IPS-18c (cell line): ENCODE data around the gene DPAGT1.

ENCODE experiments used
- H3K4me3 ChIP-seq: 2 replicates; pipeline ENCODE4 v1.7.0; 2013; ENCODE audit warnings: low read depth, mild to moderate bottlenecking, low read length, moderate library complexity; ENCODE audit not compliant: insufficient read depth
- H3K9me3 ChIP-seq: one replicate; pipeline ENCODE4 v1.6.1; 2013; ENCODE audit warnings: mild to moderate bottlenecking, low read length, moderate library complexity; ENCODE audit not compliant: control insufficient read depth, insufficient read depth

DPAGT1 gene

DNA sequence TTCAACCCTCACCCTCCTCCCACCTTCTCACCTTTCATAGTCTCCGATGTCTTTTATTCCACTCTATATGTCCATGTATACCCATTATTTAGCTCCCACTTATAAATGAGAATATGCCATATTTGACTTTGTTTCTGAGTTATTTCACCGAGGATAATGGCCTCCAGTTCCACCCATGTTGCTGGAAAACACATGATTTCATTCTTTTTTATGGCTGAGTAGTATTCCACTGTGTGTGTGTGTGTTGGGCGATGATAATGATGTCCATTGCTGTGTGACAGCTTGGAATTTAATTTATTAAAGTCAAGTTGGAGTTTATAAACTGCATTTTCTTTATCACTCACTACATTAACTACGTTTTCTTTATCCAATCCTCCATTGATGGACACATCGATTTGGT lies 16.6 kb upstream of the DPAGT1 start:
- no peaks in the 10 kb centered on the region for H3K9me3 ChIP-seq
- no peak overlapping the region for H3K4me3 ChIP-seq

DNA sequence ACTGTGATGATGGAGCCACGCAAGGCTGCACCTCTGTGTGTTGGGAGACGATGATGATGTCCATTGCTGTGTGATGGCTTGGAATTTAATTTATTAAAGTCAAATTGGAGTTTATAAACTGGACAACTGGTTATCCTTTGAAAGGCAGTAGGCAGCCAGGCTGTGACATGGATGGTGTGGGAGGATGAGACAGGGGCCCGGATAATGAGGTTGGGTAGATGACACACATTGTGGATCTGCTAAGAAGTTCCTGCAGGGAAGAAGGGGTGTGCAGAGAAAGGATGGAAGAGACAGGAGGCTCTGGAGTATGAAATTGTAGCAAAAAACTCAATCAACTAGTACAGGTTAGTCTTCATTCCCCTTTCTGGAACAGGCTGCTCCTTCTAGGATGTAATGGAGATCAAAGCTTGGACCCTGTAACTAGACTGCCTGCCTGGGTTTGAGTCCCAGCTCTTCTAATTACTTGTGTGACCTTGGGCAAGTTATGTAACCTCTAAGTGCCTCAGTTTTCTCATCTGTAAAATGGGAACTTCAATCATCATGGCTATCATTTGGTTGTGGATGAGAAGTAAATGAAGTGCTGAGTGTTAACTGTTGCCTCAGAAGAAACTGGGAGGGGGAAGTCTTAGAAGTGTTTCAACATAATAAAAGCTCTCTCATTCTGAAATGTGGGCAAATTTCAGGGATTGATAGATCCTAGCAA lies 15.5 kb upstream of the DPAGT1 start:
- Histone ChIP-seq H3K9me3 (no peaks in the 10 kb centered on the region), H3K4me3 (no peak overlapping the region)

GRCh38 chr11:119116601-119117000 lies 14.9 kb upstream of the DPAGT1 start:
- no peaks in the 10 kb centered on the region for H3K9me3 ChIP-seq
- H3K4me3 ChIP-seq, result no peak overlapping the region

GRCh38 chr11:119116235-119116594 lies 14.6 kb upstream of the DPAGT1 start:
- Histone ChIP-seq H3K4me3 (no peak overlapping the region), H3K9me3 (no peaks in the 10 kb centered on the region)

- Histone ChIP-seq H3K4me3 (no peak overlapping the region), H3K9me3 (no peaks in the 10 kb centered on the region)
Observed at GRCh38 chr11:119115484-119116234, 14.0 kb upstream of the DPAGT1 start.

DNA sequence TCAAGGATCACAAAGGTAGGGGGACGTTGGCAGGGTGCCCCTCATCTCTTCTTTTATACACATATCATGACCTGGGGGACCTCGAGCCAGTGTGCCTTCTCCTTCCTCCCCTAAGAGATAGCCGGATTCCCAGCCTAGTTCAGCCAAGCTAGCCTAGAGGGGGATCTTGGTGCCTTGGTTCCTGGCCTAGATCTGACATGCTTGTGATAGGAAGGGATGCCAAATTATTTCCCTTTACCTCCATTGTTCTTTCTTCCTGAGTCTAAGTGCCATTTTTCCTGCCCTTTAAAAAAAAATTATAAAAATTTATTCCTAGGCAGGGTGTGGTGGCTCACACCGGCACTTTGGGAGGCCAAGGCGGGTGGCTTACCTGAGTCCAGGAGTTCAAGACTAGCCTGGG lies 12.7 kb upstream of the DPAGT1 start:
- Histone ChIP-seq H3K9me3 (no peaks in the 10 kb centered on the region), H3K4me3 (no peak overlapping the region)

DNA sequence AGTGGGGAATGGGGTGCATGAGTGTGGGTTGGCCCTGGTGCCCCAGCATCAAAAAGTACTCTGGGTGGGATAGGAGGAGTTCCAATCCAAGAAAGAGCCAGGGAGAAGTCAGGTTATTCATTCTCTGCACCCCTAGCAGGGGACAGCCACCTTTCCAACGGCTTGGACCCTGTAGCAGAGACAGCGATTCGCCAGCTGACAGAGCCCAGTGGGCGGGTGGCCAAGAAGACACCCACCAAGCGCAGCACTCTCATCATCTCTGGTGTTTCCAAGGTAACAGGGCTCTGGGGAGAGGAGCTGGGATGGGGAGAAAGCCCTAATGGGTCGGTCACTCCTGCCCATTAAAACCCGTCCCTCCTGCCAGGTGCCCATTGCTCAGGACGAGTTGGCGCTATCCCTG lies 12.1 kb upstream of the DPAGT1 start:
- no peak overlapping the region for H3K4me3 ChIP-seq
- no peaks in the 10 kb centered on the region for H3K9me3 ChIP-seq

GRCh38 chr11:119112314-119113020 lies 10.8 kb upstream of the DPAGT1 start:
- H3K9me3 ChIP-seq, result no peaks in the 10 kb centered on the region

DNA sequence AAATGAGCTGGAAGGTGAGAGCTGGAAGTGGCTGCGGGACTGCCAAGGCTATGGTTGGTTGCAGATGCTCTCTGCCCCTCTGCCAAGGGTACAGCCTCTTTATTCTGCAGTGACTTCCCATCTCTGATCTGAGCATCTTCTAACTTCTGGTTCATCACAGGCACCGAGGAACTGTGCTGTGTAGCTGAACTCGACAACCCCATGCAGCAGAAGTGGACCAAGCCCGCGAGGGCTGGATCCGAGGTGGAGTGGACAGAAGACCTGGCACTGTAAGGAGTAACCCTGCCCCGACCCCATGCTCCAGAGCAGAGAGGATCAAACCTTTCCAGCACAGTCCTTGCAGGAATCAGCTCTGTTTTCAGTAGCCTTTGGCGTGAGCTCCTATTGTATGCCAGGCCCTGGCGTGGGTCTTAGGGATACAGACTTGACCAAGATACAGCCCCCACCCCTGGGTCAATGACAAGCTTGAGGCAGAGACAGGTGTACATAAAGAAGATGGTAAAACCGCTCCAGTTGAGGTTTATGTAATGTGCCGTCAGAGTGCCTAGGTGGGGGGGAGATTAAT lies 9.8 kb upstream of the DPAGT1 start:
- no peak overlapping the region for H3K4me3 ChIP-seq
- no peaks in the 10 kb centered on the region for H3K9me3 ChIP-seq

More at GRCh38 chr11:119112314-119113020, 10.8 kb upstream of the DPAGT1 start:
- no peak overlapping the region for H3K4me3 ChIP-seq

DNA sequence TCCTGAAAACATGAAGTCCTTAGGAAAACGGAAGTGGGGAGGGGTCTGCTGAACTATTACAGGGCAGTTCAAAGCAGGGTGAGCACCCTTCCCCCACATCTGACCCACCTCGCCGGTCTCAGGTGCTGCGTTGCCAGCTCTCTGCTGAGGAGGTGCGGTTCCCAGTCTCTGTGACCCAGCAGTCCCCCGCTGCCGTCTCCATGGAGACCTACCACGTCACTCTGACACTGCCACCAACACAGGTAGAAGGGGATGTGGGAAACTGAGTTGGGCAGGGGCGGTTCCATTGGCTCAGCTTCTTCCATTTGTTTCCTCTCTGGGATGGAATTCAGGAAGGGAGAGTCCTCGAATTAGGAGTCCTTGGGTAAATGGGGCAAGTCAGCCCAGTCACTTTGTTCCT lies 8.8 kb upstream of the DPAGT1 start:
- no peak overlapping the region for H3K4me3 ChIP-seq
- no peaks in the 10 kb centered on the region for H3K9me3 ChIP-seq

- Histone ChIP-seq H3K9me3 (no peaks in the 10 kb centered on the region), H3K4me3 (no peak overlapping the region)
Observed at GRCh38 chr11:119109843-119110242, 8.2 kb upstream of the DPAGT1 start.

GRCh38 chr11:119108857-119109221 lies 7.2 kb upstream of the DPAGT1 start:
- H3K4me3 ChIP-seq, result peak overlapping the region; percentile 91; the same call in 1 of the 2 replicates
- no peaks in the 10 kb centered on the region for H3K9me3 ChIP-seq

DNA sequence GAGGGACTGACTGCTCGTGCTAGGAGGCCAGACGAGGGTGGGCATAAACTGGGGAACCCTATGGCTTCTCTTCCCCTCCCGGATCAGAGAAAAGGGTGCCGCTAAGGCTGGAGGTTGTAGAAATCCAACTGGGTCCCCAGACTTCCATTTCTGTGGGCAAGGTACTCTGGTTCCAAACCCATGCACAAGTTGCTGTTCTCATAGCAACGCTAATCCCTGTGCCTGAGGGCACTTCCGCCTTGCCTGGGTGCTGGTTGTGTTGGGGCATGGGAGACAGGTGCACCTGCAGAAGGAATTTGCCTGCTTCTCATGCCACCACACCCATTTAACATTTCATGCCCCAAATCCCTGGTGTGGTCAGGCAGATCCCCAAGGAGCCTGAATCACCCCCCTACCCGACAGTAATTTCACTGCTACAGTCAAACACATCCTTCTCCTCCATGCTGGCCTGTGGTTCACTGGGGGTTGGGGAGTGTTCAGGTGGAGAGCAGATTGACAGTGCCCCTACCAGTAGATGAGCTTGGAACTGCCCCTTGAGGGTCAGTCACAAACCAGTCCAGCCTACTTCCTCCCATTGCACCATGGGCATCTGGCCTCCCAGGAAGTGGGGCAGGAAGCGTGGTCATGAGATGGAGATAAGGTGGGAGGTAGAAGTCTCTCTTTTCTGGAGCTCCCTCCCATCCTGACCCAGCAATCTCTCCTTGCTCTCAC lies 6.6 kb upstream of the DPAGT1 start:
- Histone ChIP-seq H3K9me3 (no peaks in the 10 kb centered on the region), H3K4me3 (peak overlapping the region; percentile 91)

GRCh38 chr11:119107538-119108145 lies 6.0 kb upstream of the DPAGT1 start:
- Histone ChIP-seq H3K9me3 (no peaks in the 10 kb centered on the region), H3K4me3 (peak overlapping the region; percentile 91)

DNA sequence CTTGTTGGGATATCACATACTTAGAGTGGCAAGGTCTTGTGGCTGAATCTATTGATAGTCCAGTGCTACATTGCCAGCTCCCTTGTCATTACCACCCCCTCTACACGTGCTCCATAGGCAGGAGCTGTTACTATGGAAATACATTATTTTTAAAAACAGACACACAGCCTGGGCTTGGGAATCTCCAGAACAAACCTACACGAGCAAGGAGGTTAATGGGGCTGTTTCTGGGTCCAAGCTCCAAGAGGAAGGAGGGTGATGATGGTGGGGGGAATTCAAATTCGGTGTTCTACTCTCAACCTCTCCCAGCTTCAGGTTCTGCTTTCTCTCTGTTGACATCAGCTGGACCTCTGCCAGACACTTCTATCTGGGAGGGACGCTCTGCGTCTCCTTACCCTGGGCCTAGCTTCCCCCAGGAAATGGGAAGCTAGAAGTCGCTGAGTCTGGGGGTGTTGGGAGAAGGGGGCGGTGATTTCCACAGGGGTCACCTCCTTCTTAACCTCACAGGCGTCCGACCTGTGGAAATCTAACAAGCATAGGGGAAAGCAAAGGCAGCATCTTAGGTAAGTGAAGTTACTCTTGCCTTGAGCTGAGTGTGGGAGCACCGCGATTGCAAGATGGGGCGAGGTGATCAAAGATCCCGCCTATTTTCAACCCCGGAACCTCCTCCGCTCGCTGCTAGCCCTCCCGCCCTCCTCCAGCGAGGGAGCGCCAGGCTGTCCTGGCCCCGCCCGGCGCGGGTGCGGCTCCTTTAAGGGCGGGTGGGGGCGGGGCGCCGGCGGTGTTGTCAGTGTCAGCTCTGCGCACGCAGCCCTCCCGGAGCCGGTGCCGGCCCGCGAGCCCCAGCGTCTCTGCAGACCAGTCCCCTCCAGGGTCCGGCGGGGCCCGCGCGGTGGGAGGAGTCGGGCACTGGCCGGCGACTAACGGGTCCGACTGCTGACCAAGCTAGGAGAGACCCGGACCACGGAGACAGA lies 5.2 kb upstream of the DPAGT1 start, which contains the start of gene C2CD2L:
TSS of gene C2CD2L (plus strand) at position 781 of the 974 bp plus-strand sequence. CDS start 398 bp downstream, outside the sequence.
- Histone ChIP-seq H3K4me3 (peak within 1 kb of the TSS; percentile 91), H3K9me3 (no peaks in the 10 kb centered on the region)

DNA sequence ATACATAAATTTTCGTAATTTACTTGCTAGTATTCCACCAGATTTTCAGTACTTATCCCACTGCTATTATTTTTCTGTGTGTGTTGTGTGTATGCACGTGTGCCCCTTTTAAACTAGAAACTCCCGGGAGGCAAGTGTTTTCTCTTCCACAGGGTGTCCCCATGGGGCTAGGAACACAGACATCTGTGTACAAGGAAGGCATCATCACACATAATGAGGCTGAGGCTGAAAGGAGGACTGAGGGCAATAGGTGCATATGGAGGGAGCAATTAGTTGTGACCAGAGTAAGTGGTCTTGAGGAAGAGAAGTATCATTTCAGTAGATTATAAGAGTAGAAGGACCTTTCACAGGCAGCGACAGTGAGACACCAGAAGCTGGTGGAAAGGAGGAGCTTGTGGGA lies 2.1 kb upstream of the DPAGT1 start:
- H3K4me3 ChIP-seq, result no peak overlapping the region
- no peaks in the 10 kb centered on the region for H3K9me3 ChIP-seq
